HepG2 (cell line): ENCODE results near the gene SCYL1. TPM values are rescaled to one million over a fixed set of nuclear protein-coding genes. Genes with fewer than 3 reads are reported as not detected.
A peak's percentile ranks its signal among the peaks of the same experiment; 100 is the strongest.

Source experiments
- FOSL2 ChIP-seq: sonication (generic); formaldehyde crosslinking; IDR thresholded peaks from 2 replicates; pipeline ENCODE4 v1.4.0; 2020; ENCODE audit warnings: missing genetic modification reagents
- FOXK2 ChIP-seq: fragments of 450-650 bp; IDR thresholded peaks from 2 replicates; pipeline ENCODE4 v1.6.1; 2016
- GFI1 ChIP-seq: sonication (generic); formaldehyde crosslinking; IDR thresholded peaks from 2 replicates; pipeline ENCODE4 v1.5.0; 2020; ENCODE audit warnings: missing genetic modification reagents, mild to moderate bottlenecking, borderline replicate concordance
- HNRNPL ChIP-seq: fragments of 200-400 bp; formaldehyde crosslinking; IDR thresholded peaks from 2 replicates; pipeline ENCODE4 v1.6.1; 2017; ENCODE audit warnings: mild to moderate bottlenecking, low read depth, low read length
- MAFK ChIP-seq, 2 experiments: IDR thresholded peaks in 1 of 2; conservative IDR thresholded peaks in 1 of 2; 2 replicates each; pipeline ENCODE4 v1.6.1; 2011; ENCODE audit warnings: improper control_type of control experiment in 2 of 2, low read length in 2 of 2
- MAZ ChIP-seq, 2 experiments: sonication (generic) in 1 of 2; formaldehyde crosslinking in 1 of 2; IDR thresholded peaks; 2 replicates each; pipeline versions ENCODE4 v1.5.0 to v1.6.1; 2012 to 2020; ENCODE audit warnings: low read depth in 2 of 2, mild to moderate bottlenecking in 2 of 2, borderline replicate concordance in 1 of 2, improper control_type of control experiment in 1 of 2, low read length in 1 of 2, missing genetic modification reagents in 1 of 2, moderate library complexity in 1 of 2
- NCOA5 ChIP-seq: sonication (generic); formaldehyde crosslinking; IDR thresholded peaks from 2 replicates; pipeline ENCODE4 v1.4.0; 2020; ENCODE audit warnings: missing genetic modification reagents
- NFYB ChIP-seq: sonication (generic); formaldehyde crosslinking; IDR thresholded peaks from 2 replicates; pipeline ENCODE4 v1.4.0; 2020; ENCODE audit warnings: missing genetic modification reagents
- RARA ChIP-seq: IDR thresholded peaks from 2 replicates; pipeline ENCODE4 v1.6.1; 2016; ENCODE audit warnings: missing genetic modification reagents, missing compliant biosample characterization
- SNAPC2 ChIP-seq: sonication (generic); formaldehyde crosslinking; IDR thresholded peaks from 2 replicates; pipeline ENCODE4 v1.8.1; 2022; ENCODE audit warnings: mild to moderate bottlenecking, missing genetic modification reagents
- TEAD2 ChIP-seq: sonication (generic); formaldehyde crosslinking; IDR thresholded peaks from 2 replicates; pipeline ENCODE4 v1.9.0; 2021; ENCODE audit warnings: missing genetic modification reagents
- ZFP36L1 ChIP-seq: sonication (generic); formaldehyde crosslinking; IDR thresholded peaks from 2 replicates; pipeline ENCODE4 v1.8.0; 2022; ENCODE audit warnings: mild to moderate bottlenecking, missing genetic modification reagents, moderate library complexity
- ZNF138 ChIP-seq: sonication (generic); formaldehyde crosslinking; IDR thresholded peaks from 2 replicates; pipeline ENCODE4 v1.5.0; 2020; ENCODE audit warnings: mild to moderate bottlenecking, low read depth, missing genetic modification reagents
- ZNF343 ChIP-seq: sonication (generic); formaldehyde crosslinking; IDR thresholded peaks from 2 replicates; pipeline ENCODE4 v1.4.0; 2020; ENCODE audit warnings: mild to moderate bottlenecking, missing genetic modification reagents
- ZNF446 ChIP-seq: sonication (generic); formaldehyde crosslinking; IDR thresholded peaks from 2 replicates; pipeline ENCODE4 v1.5.0; 2020; ENCODE audit warnings: mild to moderate bottlenecking, missing genetic modification reagents
- ZNF460 ChIP-seq: sonication (generic); formaldehyde crosslinking; IDR thresholded peaks from 2 replicates; pipeline ENCODE4 v1.5.1; 2020; ENCODE audit warnings: missing genetic modification reagents, mild to moderate bottlenecking, borderline replicate concordance
- polyA plus RNA-seq, 8 experiments: library from polyadenylated mRNA; depleted of rRNA in 3 of 8; stranded (reverse) in 7 of 8; unstranded in 1 of 8; fragments of >200 nt; fragmentation: Illumina TruSeq in 4 of 8; extraction: Trizol in 4 of 8; gene quantifications; 2 replicates each; pipeline versions ENCODE4 v1.2.1 to v1.2.3, GENCODE V29; 2011 to 2016; ENCODE audit warnings: low read depth in 4 of 8, missing spikeins in 1 of 8, mixed read lengths in 1 of 8; ENCODE audit not compliant: insufficient read depth in 1 of 8
- total RNA-seq, 5 experiments: library from RNA; depleted of rRNA; stranded (reverse); fragments of >200 nt; fragmentation: Illumina TruSeq; extraction: Trizol; gene quantifications; 2 replicates each; pipeline ENCODE4 v1.2.3, GENCODE V29; 2016; ENCODE audit warnings: low read depth in 1 of 5
- TF ChIP-seq, protein P1 (sequence below): sonication (generic); formaldehyde crosslinking; IDR thresholded peaks from 2 replicates; pipeline ENCODE4 v1.8.0; 2022; ENCODE audit warnings: low read depth, missing genetic modification reagents
- TF ChIP-seq, protein P2 (sequence below): sonication (generic); formaldehyde crosslinking; IDR thresholded peaks from 2 replicates; pipeline ENCODE4 v1.8.0; 2022; ENCODE audit warnings: missing genetic modification reagents, mild to moderate bottlenecking, moderate library complexity, borderline replicate concordance
- TF ChIP-seq, protein P3 (sequence below): sonication (generic); formaldehyde crosslinking; IDR thresholded peaks from 2 replicates; pipeline ENCODE4 v1.8.1; 2023; ENCODE audit warnings: missing genetic modification reagents, inconsistent platforms, borderline replicate concordance
- TF ChIP-seq, protein P4 (sequence below): sonication (generic); formaldehyde crosslinking; conservative IDR thresholded peaks from 2 replicates; pipeline ENCODE4 v1.4.0; 2020; ENCODE audit warnings: missing genetic modification reagents

The SCYL1 gene
- total and polyA plus RNA-seq, 2 of the 13 experiments (the other 11 are each of a cell fraction or from before 2014, with no cell fraction given), result 65.9 to 103 TPM

DNA sequence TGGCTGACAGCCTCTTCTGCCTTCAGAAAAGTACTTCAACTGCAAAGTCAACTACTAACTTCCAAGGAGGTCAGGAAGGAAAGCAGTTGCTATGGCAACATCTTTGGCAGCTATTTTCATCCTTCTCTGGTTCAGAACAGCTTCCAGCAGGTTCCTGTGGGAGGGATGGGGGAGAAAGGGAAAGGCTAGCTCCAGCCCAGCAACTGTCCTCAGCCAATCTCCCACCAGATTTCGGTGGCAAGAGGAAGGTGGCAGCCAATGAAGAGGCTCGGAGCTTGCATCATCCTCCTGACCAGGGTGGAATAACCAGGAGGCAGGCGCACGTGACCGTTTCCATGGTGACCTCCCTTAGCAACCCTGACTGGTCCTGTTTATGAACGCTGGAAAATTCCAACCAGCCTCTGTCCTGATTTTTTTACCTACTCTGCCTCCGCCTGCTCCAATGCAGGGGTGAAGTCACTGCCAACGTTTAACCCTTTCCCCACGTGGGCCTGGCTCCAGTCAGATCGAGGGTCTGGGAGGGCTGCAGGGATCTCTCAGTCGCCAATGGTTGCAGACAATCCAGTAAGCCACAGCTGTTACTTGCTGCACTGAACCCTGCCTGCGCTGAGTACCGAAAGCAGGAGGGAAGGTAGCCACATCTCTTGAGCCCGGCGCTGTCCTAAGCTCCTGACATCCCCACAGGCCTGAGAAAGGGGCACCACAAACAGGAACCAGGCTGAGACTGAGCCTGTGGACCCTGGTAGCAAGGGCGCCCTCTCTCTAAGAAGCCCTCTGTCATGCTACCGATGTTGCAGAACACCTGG, 37.2 kb upstream of the SCYL1 start (continued):
- no peak for TF ChIP-seq NCOA5 (CRISPR knock-in tag)
- TF ChIP-seq ZNF460 (CRISPR knock-in tag), result no peak
- TF ChIP-seq, protein P1, sequence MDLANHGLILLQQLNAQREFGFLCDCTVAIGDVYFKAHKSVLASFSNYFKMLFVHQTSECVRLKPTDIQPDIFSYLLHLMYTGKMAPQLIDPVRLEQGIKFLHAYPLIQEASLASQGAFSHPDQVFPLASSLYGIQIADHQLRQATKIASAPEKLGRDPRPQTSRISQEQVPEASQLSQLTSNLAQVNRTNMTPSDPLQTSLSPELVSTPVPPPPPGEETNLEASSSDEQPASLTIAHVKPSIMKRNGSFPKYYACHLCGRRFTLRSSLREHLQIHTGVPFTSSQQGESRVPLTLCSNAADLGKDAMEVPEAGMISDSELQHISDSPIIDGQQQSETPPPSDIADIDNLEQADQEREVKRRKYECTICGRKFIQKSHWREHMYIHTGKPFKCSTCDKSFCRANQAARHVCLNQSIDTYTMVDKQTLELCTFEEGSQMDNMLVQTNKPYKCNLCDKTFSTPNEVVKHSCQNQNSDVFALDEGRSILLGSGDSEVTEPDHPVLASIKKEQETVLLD (CRISPR knock-in tag), result no peak
- TF ChIP-seq MAZ (IDR thresholded peaks at IDR 0.05; ENCODE audit: borderline replicate concordance, low read depth, low read length), result no peak
- TF ChIP-seq MAZ (CRISPR knock-in tag; IDR thresholded peaks at IDR 0.05; ENCODE audit: low read depth), result 0 out of 2 replicates have a peak, but pooled peaks have one; percentile 34
- peak; percentile 82 for TF ChIP-seq FOXK2
- TF ChIP-seq GFI1 (CRISPR knock-in tag), result peak; percentile 84
- no peak for TF ChIP-seq ZNF138 (CRISPR knock-in tag)
- peak; percentile 37 for TF ChIP-seq RARA (CRISPR knock-in tag)
- TF ChIP-seq FOSL2 (CRISPR knock-in tag), result no peak; the same call in 1 of the 2 replicates
- TF ChIP-seq ZNF446, result no peak
- TF ChIP-seq MAFK (conservative IDR thresholded peaks at IDR 0.05 in 1 of 2, IDR thresholded peaks at IDR 0.05 in 1 of 2; ENCODE audit: low read length in 2 of 2), result no peak
- TF ChIP-seq, protein P2, sequence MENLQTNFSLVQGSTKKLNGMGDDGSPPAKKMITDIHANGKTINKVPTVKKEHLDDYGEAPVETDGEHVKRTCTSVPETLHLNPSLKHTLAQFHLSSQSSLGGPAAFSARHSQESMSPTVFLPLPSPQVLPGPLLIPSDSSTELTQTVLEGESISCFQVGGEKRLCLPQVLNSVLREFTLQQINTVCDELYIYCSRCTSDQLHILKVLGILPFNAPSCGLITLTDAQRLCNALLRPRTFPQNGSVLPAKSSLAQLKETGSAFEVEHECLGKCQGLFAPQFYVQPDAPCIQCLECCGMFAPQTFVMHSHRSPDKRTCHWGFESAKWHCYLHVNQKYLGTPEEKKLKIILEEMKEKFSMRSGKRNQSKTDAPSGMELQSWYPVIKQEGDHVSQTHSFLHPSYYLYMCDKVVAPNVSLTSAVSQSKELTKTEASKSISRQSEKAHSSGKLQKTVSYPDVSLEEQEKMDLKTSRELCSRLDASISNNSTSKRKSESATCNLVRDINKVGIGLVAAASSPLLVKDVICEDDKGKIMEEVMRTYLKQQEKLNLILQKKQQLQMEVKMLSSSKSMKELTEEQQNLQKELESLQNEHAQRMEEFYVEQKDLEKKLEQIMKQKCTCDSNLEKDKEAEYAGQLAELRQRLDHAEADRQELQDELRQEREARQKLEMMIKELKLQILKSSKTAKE (CRISPR knock-in tag), result no peak
- TF ChIP-seq, protein P3, sequence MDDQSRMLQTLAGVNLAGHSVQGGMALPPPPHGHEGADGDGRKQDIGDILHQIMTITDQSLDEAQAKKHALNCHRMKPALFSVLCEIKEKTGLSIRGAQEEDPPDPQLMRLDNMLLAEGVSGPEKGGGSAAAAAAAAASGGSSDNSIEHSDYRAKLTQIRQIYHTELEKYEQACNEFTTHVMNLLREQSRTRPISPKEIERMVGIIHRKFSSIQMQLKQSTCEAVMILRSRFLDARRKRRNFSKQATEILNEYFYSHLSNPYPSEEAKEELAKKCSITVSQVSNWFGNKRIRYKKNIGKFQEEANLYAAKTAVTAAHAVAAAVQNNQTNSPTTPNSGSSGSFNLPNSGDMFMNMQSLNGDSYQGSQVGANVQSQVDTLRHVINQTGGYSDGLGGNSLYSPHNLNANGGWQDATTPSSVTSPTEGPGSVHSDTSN (CRISPR knock-in tag), result no peak
- TF ChIP-seq NFYB, result peak; percentile 93
- no peak; the same call in 1 of the 2 replicates for TF ChIP-seq ZNF343
- no peak for TF ChIP-seq SNAPC2 (CRISPR knock-in tag)
- peak; percentile 69; the same call in 1 of the 2 replicates for TF ChIP-seq HNRNPL
- TF ChIP-seq, protein P4, sequence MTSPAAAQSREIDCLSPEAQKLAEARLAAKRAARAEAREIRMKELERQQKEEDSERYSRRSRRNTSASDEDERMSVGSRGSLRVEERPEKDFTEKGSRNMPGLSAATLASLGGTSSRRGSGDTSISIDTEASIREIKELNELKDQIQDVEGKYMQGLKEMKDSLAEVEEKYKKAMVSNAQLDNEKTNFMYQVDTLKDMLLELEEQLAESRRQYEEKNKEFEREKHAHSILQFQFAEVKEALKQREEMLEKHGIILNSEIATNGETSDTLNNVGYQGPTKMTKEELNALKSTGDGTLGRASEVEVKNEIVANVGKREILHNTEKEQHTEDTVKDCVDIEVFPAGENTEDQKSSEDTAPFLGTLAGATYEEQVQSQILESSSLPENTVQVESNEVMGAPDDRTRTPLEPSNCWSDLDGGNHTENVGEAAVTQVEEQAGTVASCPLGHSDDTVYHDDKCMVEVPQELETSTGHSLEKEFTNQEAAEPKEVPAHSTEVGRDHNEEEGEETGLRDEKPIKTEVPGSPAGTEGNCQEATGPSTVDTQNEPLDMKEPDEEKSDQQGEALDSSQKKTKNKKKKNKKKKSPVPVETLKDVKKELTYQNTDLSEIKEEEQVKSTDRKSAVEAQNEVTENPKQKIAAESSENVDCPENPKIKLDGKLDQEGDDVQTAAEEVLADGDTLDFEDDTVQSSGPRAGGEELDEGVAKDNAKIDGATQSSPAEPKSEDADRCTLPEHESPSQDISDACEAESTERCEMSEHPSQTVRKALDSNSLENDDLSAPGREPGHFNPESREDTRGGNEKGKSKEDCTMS (CRISPR knock-in tag), result no peak
- 0 out of 2 replicates have a peak, but pooled peaks have one; percentile 60 for TF ChIP-seq ZFP36L1
- no peak for TF ChIP-seq TEAD2 (CRISPR knock-in tag)
